Naive thymus-derived CD4-positive, alpha-beta T cell (primary cell): ENCODE data around the gene FGF16. TPM values are rescaled to one million over a fixed set of nuclear protein-coding genes. Genes with fewer than 3 reads are reported as not detected.

Experiments used
- ATAC-seq: fragments of 150-1000 bp; cut with Tn5 transposase; 2 replicates; pipeline ENCODE4 v1.10.0; 2021; ENCODE audit warnings: mild to moderate bottlenecking, moderate library complexity
- CTCF ChIA-PET: fragments of 350-600 bp; sonication (Branson Sonifier 250); formaldehyde crosslinking; loops from one replicate; lab custom pipeline; 2021; ENCODE audit warnings: antibody characterized with exemption; lab: Charles Lee
- POLR2A ChIA-PET: fragments of 350-600 bp; sonication (Branson Sonifier 250); formaldehyde crosslinking; loops from one replicate; lab custom pipeline; 2021; ENCODE audit warnings: antibody characterized with exemption, inconsistent platforms; lab: Charles Lee
- DNase-seq, 9 donors: peaks; one replicate each; pipeline versions ENCODE4 v3.0.0 to v3.0.0-alpha.2; 2020 to 2022; ENCODE audit warnings: mixed read lengths in 1 of 9
- H3K27ac ChIP-seq: one replicate; pipeline ENCODE4 v1.7.0; 2013; ENCODE audit warnings: mild to moderate bottlenecking, low read depth, low read length, moderate library complexity
- H3K27me3 ChIP-seq, 2 donors: one replicate each; pipeline ENCODE4 v1.7.0; 2013; ENCODE audit warnings: low read length in 2 of 2, mild to moderate bottlenecking in 2 of 2, moderate library complexity in 2 of 2; ENCODE audit not compliant: control insufficient read depth in 2 of 2, insufficient read depth in 2 of 2
- H3K36me3 ChIP-seq, 3 experiments: 1 replicate in 2 of 3; 2 replicates in 1 of 3; pipeline ENCODE4 v1.7.0; 2013; ENCODE audit warnings: low read length in 3 of 3, mild to moderate bottlenecking in 3 of 3, moderate library complexity in 1 of 3; ENCODE audit not compliant: insufficient read depth in 3 of 3, control insufficient read depth in 2 of 3
- H3K4me1 ChIP-seq, 2 donors: one replicate each; pipeline ENCODE4 v1.7.0; 2013; ENCODE audit warnings: low read length in 2 of 2, mild to moderate bottlenecking in 2 of 2, moderate library complexity in 1 of 2; ENCODE audit not compliant: control insufficient read depth in 2 of 2, insufficient read depth in 2 of 2
- H3K4me3 ChIP-seq: 2 replicates; pipeline ENCODE4 v1.7.0; 2013; ENCODE audit warnings: mild to moderate bottlenecking, low read length
- H3K9me3 ChIP-seq, 3 experiments: 1 replicate in 2 of 3; 2 replicates in 1 of 3; pipeline ENCODE4 v1.7.0; 2013; ENCODE audit warnings: low read length in 3 of 3; ENCODE audit not compliant: control insufficient read depth in 2 of 3
- H3K27ac Mint-ChIP-seq, 9 donors: one replicate each; pipeline ENCODE4 v1.8.0; 2020 to 2022; ENCODE audit warnings: mixed read lengths in 9 of 9, mild to moderate bottlenecking in 8 of 9, moderate library complexity in 5 of 9, inconsistent platforms in 2 of 9
- H3K27me3 Mint-ChIP-seq, 5 donors: one replicate each; pipeline ENCODE4 v1.8.0; 2021 to 2022; ENCODE audit warnings: mixed read lengths in 5 of 5, mild to moderate bottlenecking in 1 of 5
- H3K36me3 Mint-ChIP-seq, 5 donors: one replicate each; pipeline ENCODE4 v1.8.0; 2020 to 2022; ENCODE audit warnings: mixed read lengths in 5 of 5, mild to moderate bottlenecking in 3 of 5, inconsistent platforms in 1 of 5
- H3K4me1 Mint-ChIP-seq, 7 donors: one replicate each; pipeline ENCODE4 v1.8.0; 2020 to 2022; ENCODE audit warnings: mixed read lengths in 7 of 7, mild to moderate bottlenecking in 3 of 7, inconsistent platforms in 1 of 7
- H3K4me3 Mint-ChIP-seq, 10 donors: one replicate each; pipeline ENCODE4 v1.8.0; 2020 to 2022; ENCODE audit warnings: mild to moderate bottlenecking in 10 of 10, mixed read lengths in 10 of 10, moderate library complexity in 6 of 10, inconsistent platforms in 2 of 10
- H3K9me3 Mint-ChIP-seq, 11 donors: one replicate each; pipeline ENCODE4 v1.8.0; 2020 to 2022; ENCODE audit warnings: mixed read lengths in 11 of 11, mild to moderate bottlenecking in 4 of 11, inconsistent platforms in 1 of 11, moderate library complexity in 1 of 11
- intact Hi-C, 2 donors: fragments of 100-400 bp; cut with micrococcal nuclease; formaldehyde crosslinking; loops; one replicate each; pipeline ENCODE4 v1.15.1; 2023
- polyA plus RNA-seq, 2 donors: library from polyadenylated mRNA; unstranded; fragments of 300-500 nt; fragmentation: Illumina TruSeq; gene quantifications; one replicate each; pipeline ENCODE4 v1.2.3, GENCODE V29; 2021
- total RNA-seq, 6 experiments: library from RNA in 5 of 6; stranded (reverse) in 5 of 6; gene quantifications; 1 replicate in 5 of 6; 2 replicates in 1 of 6; pipeline ENCODE4 v1.2.3 and lab custom pipeline; 2021 to 2026

Gene FGF16
- total and polyA plus RNA-seq, 7 experiments from 2014 or later: not detected

- Histone ChIP-seq H3K36me3 (peaks cover 0 to 4% (median 0%) of the 10 kb centered on the region in 3 experiments), H3K4me3 (no peak overlapping the region), H3K27me3 (no peaks in the 10 kb centered on the region), H3K27ac (no peak overlapping the region), H3K9me3 (no peaks in the 10 kb centered on the region), H3K4me1 (no peaks in the 10 kb centered on the region)
- H3K27ac Mint-ChIP-seq: peak overlapping the region in 8 of 9 donors; percentile 8 to 74 (median 52)
- ChIA-PET POLR2A (no interaction called here), CTCF (no interaction called here)
- DNase-seq (no peak), ATAC-seq (no peak)
- intact Hi-C loops: loop anchor here in 1 of 2 donors (10.0 kb wide), 1 partner anchor 390 kb away; the partner anchor contains the start of genes COX7B and MAGT1
- H3K9me3 Mint-ChIP-seq: no peaks in the 10 kb centered on the region
- no peak overlapping the region for H3K4me3 Mint-ChIP-seq
- no peaks in the 10 kb centered on the region for H3K27me3 Mint-ChIP-seq
- peaks cover 0 to 20% (median 5%) of the 10 kb centered on the region in 7 donors for H3K4me1 Mint-ChIP-seq
- peaks cover 0 to 22% (median 8%) of the 10 kb centered on the region in 5 donors for H3K36me3 Mint-ChIP-seq
Measured at GRCh38 chrX:77505227-77505626, 58.0 kb downstream of the FGF16 start.
